GM19455 (cell line): ENCODE measurements around the gene RRAS2.
"Not testable (repeated sequence)": the region's sequence is repeated elsewhere in the genome, so short reads cannot be mapped to it uniquely, and the experiment has no call there.

ENCODE experiments used
- ATAC-seq: cut with Tn5 transposase; IDR thresholded peaks from one replicate; pipeline ENCODE4 v1.9.1; 2021; ENCODE audit not compliant: unreplicated experiment

The RRAS2 gene

GRCh38 chr11:14259878-14260277 is 99.1 kb downstream of the RRAS2 start:
- no peak for ATAC-seq

DNA sequence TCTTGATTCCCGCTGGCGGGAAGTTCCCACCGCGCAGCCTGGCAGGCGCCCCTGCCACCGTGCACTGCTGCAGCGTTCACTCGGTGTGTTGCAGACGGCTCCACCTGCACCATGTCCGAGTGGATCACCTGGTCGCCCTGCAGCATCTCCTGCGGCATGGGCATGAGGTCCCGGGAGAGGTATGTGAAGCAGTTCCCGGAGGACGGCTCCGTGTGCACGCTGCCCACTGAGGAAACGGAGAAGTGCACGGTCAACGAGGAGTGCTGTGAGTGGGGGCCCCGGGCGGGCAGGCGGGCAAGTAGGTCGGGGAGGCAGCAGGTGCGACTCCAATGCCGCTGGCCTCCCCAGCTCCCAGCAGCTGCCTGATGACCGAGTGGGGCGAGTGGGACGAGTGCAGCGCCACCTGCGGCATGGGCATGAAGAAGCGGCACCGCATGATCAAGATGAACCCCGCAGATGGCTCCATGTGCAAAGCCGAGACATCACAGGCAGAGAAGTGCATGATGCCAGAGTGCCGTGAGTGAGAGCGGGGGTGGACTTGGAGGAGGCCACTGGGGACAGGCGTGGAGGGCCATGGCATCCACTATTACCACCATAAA is 99.7 kb downstream of the RRAS2 start:
- ATAC-seq = no peak

- no peak for ATAC-seq
Measured at GRCh38 chr11:14258221-14258935, 100.6 kb downstream of the RRAS2 start.

- ATAC-seq = no peak
Measured at GRCh38 chr11:14255238-14255534, 103.8 kb downstream of the RRAS2 start.

- no peak for ATAC-seq
Measured at GRCh38 chr11:14254533-14255237, 104.3 kb downstream of the RRAS2 start.

DNA sequence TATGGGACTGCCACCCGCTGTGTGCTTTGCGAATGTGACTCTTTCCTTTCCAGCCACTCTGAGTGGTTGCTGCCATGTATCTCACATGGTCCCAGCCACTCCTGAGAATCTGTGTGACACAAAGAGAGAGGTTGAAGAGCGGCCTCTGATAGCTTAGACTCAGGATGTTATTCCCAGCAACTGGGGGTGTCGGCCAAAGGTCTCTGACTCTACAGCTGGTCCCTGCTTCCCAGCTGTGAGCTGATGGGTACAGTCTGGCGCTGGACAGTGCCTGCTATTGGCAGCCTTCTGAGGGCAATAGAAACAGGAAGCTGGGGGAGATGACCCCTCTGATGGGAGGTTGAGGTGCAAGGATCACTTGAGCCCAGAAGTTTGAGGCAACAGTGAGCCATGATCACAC is 105.1 kb downstream of the RRAS2 start:
- no peak for ATAC-seq

DNA sequence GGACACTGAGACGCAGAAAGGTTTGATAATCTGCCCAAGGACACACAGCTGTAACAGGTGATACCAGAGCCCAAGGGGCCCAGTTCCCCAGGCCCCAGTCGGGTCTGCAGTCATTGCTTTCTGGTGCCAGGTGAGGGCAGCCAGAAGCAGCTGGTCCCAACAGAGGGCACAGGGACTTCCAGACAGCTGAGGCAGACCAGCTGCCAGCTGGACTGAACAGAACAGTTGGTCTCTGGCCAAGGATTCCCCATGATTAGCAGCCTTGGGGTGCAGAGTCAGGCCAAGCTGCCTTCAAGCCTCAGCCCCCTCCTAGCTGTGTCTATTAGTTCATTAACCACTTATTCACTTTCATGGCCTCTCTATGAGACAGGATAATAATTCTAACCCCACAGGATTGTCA is 105.6 kb downstream of the RRAS2 start:
- ATAC-seq = no peak

- ATAC-seq = not testable (repeated sequence)
Measured at GRCh38 chr11:14252501-14252900, 106.5 kb downstream of the RRAS2 start.

DNA sequence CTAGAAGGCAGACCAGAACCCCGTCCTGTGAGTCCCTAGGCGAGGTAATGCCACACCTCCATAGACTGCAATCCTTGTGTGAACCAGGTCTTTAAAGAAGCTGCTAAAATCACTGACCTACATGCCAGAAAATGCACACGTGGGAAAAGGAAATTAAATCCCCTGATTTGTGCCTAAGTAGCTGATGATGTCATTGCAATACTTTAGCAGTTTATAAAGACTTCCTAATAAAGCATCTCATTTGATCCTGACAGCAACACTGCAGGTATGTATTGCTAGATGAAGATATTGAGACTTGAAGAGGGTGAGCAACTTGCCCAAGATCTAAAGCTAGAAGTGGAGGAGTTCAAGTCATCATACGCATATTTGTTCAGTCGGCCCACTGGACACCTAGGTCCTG is 107.2 kb downstream of the RRAS2 start:
- ATAC-seq = no peak

- ATAC-seq = no peak
Measured at GRCh38 chr11:14249121-14249963, 109.6 kb downstream of the RRAS2 start.

DNA sequence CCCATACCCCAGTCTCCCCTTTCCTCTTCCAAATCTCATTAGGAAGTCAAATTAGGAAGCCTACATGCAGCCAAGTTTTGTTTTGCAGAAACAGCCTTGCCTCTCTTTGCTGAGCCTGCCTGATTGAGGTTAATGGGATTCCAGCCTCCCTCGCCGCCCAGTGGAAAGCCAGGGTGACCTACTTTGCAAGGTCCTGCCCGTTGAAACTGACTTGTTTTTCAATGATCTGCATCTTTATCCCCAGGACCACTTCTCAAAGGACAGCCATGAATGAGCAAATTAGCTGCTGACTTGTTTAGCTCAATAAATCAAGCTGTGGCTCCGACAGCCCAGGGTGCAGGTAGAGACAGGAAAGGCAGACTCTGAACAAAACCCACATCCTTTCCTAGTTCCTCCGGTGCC is 110.4 kb downstream of the RRAS2 start:
- ATAC-seq = no peak

GRCh38 chr11:14245444-14245843 is 113.5 kb downstream of the RRAS2 start:
- no peak for ATAC-seq

- ATAC-seq = no peak
Measured at GRCh38 chr11:14244926-14245325, 114.1 kb downstream of the RRAS2 start.

GRCh38 chr11:14242733-14243132 is 116.2 kb downstream of the RRAS2 start:
- no peak for ATAC-seq

- no peak for ATAC-seq
Measured at GRCh38 chr11:14242187-14242586, 116.8 kb downstream of the RRAS2 start.

- no peak for ATAC-seq
Measured at GRCh38 chr11:14240951-14241350, 118.0 kb downstream of the RRAS2 start.

- no peak for ATAC-seq
Measured at GRCh38 chr11:14240221-14240620, 118.8 kb downstream of the RRAS2 start.

DNA sequence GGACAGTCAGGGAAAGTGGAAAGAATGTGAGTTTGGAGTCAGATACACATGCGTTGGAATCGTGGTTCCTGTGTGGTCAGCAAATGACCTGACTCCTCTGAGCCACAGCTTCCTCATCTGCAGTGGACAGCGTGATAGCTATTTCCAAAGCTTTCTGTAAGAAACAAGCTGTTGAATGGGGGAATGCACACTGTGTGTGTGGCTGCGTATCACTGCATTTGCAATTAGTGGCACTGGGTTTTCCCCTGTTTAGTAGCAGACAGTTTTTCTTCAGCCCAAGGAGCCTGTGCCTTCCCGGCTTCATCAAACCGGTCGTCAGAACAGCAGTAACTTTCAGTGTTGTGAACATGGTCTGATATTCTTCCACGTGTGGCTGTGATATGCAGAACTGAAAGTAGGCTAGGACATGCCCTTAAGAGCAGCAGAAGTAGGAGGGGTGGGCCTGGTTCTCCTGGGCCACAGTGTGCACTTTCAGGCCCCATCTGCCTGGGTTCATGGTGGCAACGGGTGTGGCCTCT is 121.5 kb downstream of the RRAS2 start:
- ATAC-seq = peak; percentile 99

DNA sequence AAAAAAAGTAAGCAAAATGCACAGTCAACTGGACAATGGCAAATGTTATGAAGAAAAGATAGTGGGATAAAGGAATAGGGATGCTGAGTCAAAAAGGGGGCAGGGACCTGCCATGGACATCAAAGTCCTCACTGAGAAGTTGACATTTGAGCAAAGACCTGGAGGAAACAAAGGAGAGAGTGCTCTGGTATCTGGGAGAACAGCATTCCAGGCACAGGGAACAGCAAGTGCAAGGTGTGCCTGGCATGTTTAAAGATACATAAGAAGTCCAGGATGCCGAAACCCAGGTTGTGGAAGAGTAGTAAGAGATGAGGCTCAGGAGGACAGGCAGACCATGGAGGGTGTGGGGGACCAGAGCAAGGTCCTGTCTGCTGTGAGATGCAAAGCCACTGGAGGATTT is 123.3 kb downstream of the RRAS2 start:
- ATAC-seq = no peak

GRCh38 chr11:14234446-14234845 is 124.5 kb downstream of the RRAS2 start:
- no peak for ATAC-seq

DNA sequence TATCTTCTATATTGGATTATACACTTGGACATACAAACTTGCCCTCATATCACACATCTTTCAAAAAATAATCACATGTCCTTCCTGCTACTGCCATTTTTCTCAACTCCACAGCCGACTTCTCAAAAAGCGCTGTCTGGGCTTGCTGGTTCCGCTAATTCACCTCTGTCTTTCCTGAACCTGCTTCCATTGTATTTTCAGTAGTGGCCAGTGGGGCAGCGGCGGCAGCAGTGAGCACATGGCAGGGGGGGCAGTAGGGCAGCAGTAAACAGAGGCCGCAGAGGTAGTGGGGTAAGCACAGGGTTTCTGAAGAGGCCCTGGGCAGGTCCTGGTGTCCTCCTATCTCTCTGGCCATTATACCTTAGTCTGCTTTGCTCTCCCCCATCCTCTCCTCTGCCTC is 126.3 kb downstream of the RRAS2 start:
- ATAC-seq = no peak
